ENCODE data around the gene MAPK7.

MAPK7 gene

GRCh38 chr17:19399750-19400450 lies 21.6 kb downstream of the MAPK7 start:
- DNase-seq (ENCODE audit: low spot score): no peak

GRCh38 chr17:19401321-19402010 lies 23.2 kb downstream of the MAPK7 start:
- DNase-seq (ENCODE audit: low spot score): no peak

GRCh38 chr17:19402171-19402570 lies 23.9 kb downstream of the MAPK7 start:
- no peak for DNase-seq (ENCODE audit: low spot score)

GRCh38 chr17:19403021-19403420 lies 24.7 kb downstream of the MAPK7 start:
- no peak for DNase-seq (ENCODE audit: low spot score)

- DNase-seq (ENCODE audit: low spot score): no peak
These were observed 26.0 kb downstream of the MAPK7 start for GRCh38 chr17:19404264-19404663.

GRCh38 chr17:19405114-19405513 lies 26.8 kb downstream of the MAPK7 start:
- DNase-seq (ENCODE audit: low spot score): no peak

GRCh38 chr17:19407601-19408345 lies 29.5 kb downstream of the MAPK7 start:
- no peak for DNase-seq (ENCODE audit: low spot score)

GRCh38 chr17:19408346-19408710 lies 30.0 kb downstream of the MAPK7 start:
- no peak for DNase-seq (ENCODE audit: low spot score)

- DNase-seq (ENCODE audit: low spot score): no peak
These were observed 30.8 kb downstream of the MAPK7 start for GRCh38 chr17:19409066-19409465.

- no peak for DNase-seq (ENCODE audit: low spot score)
These were observed 31.2 kb downstream of the MAPK7 start for GRCh38 chr17:19409509-19409908.

GRCh38 chr17:19410091-19410490 lies 31.8 kb downstream of the MAPK7 start:
- no peak for DNase-seq (ENCODE audit: low spot score)

GRCh38 chr17:19410875-19411620 lies 32.8 kb downstream of the MAPK7 start, which contains the start of gene RNF112:
Gene RNF112 (plus strand): TSS chr17:19411232. CDS start chr17:19411409, 177 bp downstream.
- DNase-seq (ENCODE audit: low spot score): no peak

GRCh38 chr17:19411631-19412030 lies 33.3 kb downstream of the MAPK7 start:
- no peak for DNase-seq (ENCODE audit: low spot score)

GRCh38 chr17:19412510-19412909 lies 34.2 kb downstream of the MAPK7 start:
- no peak for DNase-seq (ENCODE audit: low spot score)

- no peak for DNase-seq (ENCODE audit: low spot score)
These were observed 34.7 kb downstream of the MAPK7 start for GRCh38 chr17:19412984-19413383.

GRCh38 chr17:19413761-19414160 lies 35.5 kb downstream of the MAPK7 start:
- DNase-seq (ENCODE audit: low spot score): no peak

- no peak for DNase-seq (ENCODE audit: low spot score)
These were observed 36.3 kb downstream of the MAPK7 start for GRCh38 chr17:19414396-19415280.

- DNase-seq (ENCODE audit: low spot score): no peak
These were observed 37.0 kb downstream of the MAPK7 start for GRCh38 chr17:19415311-19415710.

- no peak for DNase-seq (ENCODE audit: low spot score)
These were observed 37.8 kb downstream of the MAPK7 start for GRCh38 chr17:19415806-19416775.

GRCh38 chr17:19417611-19418010 lies 39.3 kb downstream of the MAPK7 start:
- no peak for DNase-seq (ENCODE audit: low spot score)

All from CD4-positive, alpha-beta T cell treated with Interleukin-6 at 100 ng/mL for 8 hours (primary cell).